PFSK-1 (cell line): Measurements from ENCODE around the gene DOCK4.

Source experiments
- FOXP2 ChIP-seq: optimal IDR thresholded peaks from 2 replicates; pipeline ENCODE3; 2011; ENCODE audit warnings: borderline replicate concordance, control low read depth, inconsistent platforms; ENCODE audit not compliant: insufficient read depth; ENCODE audit errors: extremely low read length, extremely low read depth
- POLR2AphosphoS5 ChIP-seq: IDR thresholded peaks from 2 replicates; pipeline ENCODE4 v1.6.1; 2012; ENCODE audit warnings: low read depth, mild to moderate bottlenecking, control low read depth, low read length, moderate library complexity
- SIN3A ChIP-seq: IDR thresholded peaks from 2 replicates; pipeline ENCODE4 v1.6.1; 2012; ENCODE audit warnings: mild to moderate bottlenecking, low read length, moderate library complexity, borderline replicate concordance; ENCODE audit not compliant: insufficient read depth
- TAF1 ChIP-seq: IDR thresholded peaks from 2 replicates; pipeline ENCODE4 v1.6.1; 2012; ENCODE audit warnings: low read length, control low read depth, borderline replicate concordance; ENCODE audit not compliant: insufficient read depth

DNA sequence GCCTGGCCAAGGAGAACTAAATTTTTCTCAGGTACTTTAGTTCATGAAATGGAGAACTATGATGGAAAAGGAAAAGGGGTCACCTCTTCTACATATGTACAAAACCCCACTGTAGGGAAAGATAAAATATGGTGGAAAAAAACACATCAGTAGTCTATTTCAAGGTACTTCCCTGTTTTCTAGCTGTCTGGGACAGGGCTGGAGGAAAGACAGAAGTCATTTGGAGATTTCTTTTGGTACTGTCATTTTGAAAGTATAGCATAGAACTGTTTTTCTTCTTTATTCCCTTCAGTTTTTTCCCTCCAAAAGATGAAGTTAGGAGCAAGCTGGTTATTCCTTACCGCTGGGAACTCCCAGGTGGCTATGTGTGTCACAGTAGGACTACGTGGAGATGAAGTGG is 196.1 kb downstream of the DOCK4 start:
- TF ChIP-seq POLR2AphosphoS5, result no peak
- no peak for TF ChIP-seq SIN3A
- TF ChIP-seq FOXP2, result no peak
- no peak for TF ChIP-seq TAF1
